PC-3 (cell line): ENCODE data around the gene CD4. TPM values are rescaled to one million over a fixed set of nuclear protein-coding genes. Genes with fewer than 3 reads are reported as not detected.

Source experiments
- ATAC-seq: fragments of 200-7000 bp; cut with Tn5 transposase; 2 replicates; pipeline ENCODE4 v1.9.1; 2020; ENCODE audit warnings: mild to moderate bottlenecking, moderate library complexity
- BruUV-seq: library from RNA; stranded (reverse); fragments of 400-500 nt; replicated peaks from 2 replicates; lab custom pipeline; 2021; lab: Mats Ljungman, UMichigan
- CTCF ChIA-PET: fragments of 300-600 bp; sonication (Branson Sonifier 250); formaldehyde crosslinking; loops from one replicate; lab custom pipeline; 2022; ENCODE audit warnings: antibody characterized with exemption; lab: Charles Lee
- POLR2A ChIA-PET: fragments of 300-600 bp; sonication (Branson Sonifier 250); formaldehyde crosslinking; loops from one replicate; lab custom pipeline; 2022; ENCODE audit warnings: antibody characterized with exemption; ENCODE audit not compliant: unreplicated experiment; lab: Charles Lee
- DNase-seq: peaks from one replicate; pipeline ENCODE4 v3.0.0-alpha.2; 2015
- H2AFZ ChIP-seq: fragments of 300-600 bp; sonication (generic); 2 replicates; pipeline ENCODE4 v1.6.0; 2016; ENCODE audit warnings: antibody characterized with exemption, low read length
- H3F3A ChIP-seq: fragments of 300-600 bp; sonication (generic); one replicate; pipeline ENCODE4 v1.6.0; 2017; ENCODE audit warnings: antibody characterized with exemption, low read length, control low read depth, mild to moderate bottlenecking; ENCODE audit not compliant: unreplicated experiment
- H3K27ac ChIP-seq: fragments of 300-600 bp; sonication (generic); 2 replicates; pipeline ENCODE4 v1.5.1; 2016; ENCODE audit warnings: mild to moderate bottlenecking, low read length
- H3K27me3 ChIP-seq: fragments of 300-600 bp; sonication (generic); 2 replicates; pipeline ENCODE4 v1.6.1; 2016; ENCODE audit warnings: low read length, mixed read lengths
- H3K36me3 ChIP-seq: fragments of 300-600 bp; sonication (generic); 2 replicates; pipeline ENCODE4 v1.6.1; 2016; ENCODE audit warnings: low read depth, mixed run types, low read length, mixed read lengths
- H3K4me1 ChIP-seq: fragments of 300-600 bp; sonication (generic); 2 replicates; pipeline ENCODE4 v1.5.1; 2016; ENCODE audit warnings: low read length; ENCODE audit not compliant: insufficient read depth
- H3K4me2 ChIP-seq: fragments of 300-600 bp; sonication (generic); 2 replicates; pipeline ENCODE4 v1.6.0; 2016; ENCODE audit warnings: low read length
- H3K4me3 ChIP-seq: fragments of 300-600 bp; sonication (generic); 2 replicates; pipeline ENCODE4 v1.5.1; 2016; ENCODE audit warnings: mild to moderate bottlenecking, low read length, mixed read lengths
- H3K79me2 ChIP-seq: fragments of 300-600 bp; sonication (generic); 2 replicates; pipeline ENCODE4 v1.6.1; 2017; ENCODE audit warnings: low read length, mixed read lengths
- H3K9ac ChIP-seq: fragments of 300-600 bp; sonication (generic); 2 replicates; pipeline ENCODE4 v1.6.0; 2016; ENCODE audit warnings: mild to moderate bottlenecking, low read length
- H3K9me2 ChIP-seq: fragments of 300-600 bp; sonication (generic); replicated peaks from 2 replicates; pipeline ENCODE4 v1.6.1; 2016; ENCODE audit warnings: mixed run types, low read length, mixed read lengths
- H3K9me3 ChIP-seq: fragments of 300-600 bp; sonication (generic); 2 replicates; pipeline ENCODE4 v1.6.1; 2016; ENCODE audit warnings: low read length, mixed read lengths
- H4K20me1 ChIP-seq: fragments of 300-600 bp; sonication (generic); 2 replicates; pipeline ENCODE4 v1.6.1; 2016; ENCODE audit warnings: low read length, mixed read lengths
- EZH2 ChIP-seq: fragments of 300-600 bp; sonication (generic); IDR thresholded peaks from one replicate; pipeline ENCODE4 v1.6.1; 2017; ENCODE audit warnings: antibody characterized with exemption, mild to moderate bottlenecking, low read length; ENCODE audit not compliant: unreplicated experiment
- EZH2phosphoT487 ChIP-seq: fragments of 300-600 bp; sonication (generic); IDR thresholded peaks from 2 replicates; pipeline ENCODE4 v1.6.1; 2018; ENCODE audit warnings: mild to moderate bottlenecking, antibody characterized with exemption, low read length, borderline replicate concordance
- intact Hi-C: fragments of 100-400 bp; cut with micrococcal nuclease; formaldehyde crosslinking; loops from 2 replicates; pipeline ENCODE4 v1.9.0; 2023
- total RNA-seq: library from RNA; depleted of rRNA; stranded (reverse); fragments of >200 nt; gene quantifications from 2 replicates; pipeline ENCODE4 v1.2.3, GENCODE V29; 2014
- TF ChIP-seq, protein P1 (sequence below): fragments of 300-600 bp; sonication (generic); conservative IDR thresholded peaks from 2 replicates; pipeline ENCODE4 v1.5.1; 2017; ENCODE audit warnings: antibody characterized with exemption, low read depth, mild to moderate bottlenecking, low read length

Gene CD4
- total RNA-seq, 1 experiment from 2014 or later: not detected

DNA sequence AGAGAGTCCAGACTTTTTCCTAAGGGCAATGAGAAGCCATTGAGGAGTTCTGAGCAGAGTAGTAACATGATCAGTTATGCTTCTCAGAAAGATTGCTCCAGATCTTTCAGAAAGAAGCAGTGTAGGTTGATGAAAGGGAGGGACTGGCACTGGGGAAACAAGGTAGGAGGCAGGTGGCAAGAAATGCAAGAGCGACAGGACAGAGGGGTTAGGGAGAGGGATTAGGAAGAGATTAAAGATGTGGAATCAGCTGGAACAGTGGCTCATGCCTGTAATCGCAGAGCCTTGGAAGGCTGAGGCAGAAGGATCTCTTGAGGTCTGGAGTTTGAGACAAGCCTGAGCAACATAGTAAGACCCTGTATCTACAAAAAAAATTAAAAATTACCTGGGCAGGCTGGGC, 58.3 kb downstream of the CD4 start:
- Histone ChIP-seq H3K36me3 (peaks cover 8% of the 10 kb centered on the region; the same call in 1 of the 2 replicates), H3K4me3 (no peak overlapping the region), H2AFZ (no peak overlapping the region), H3K9me3 (no peaks in the 10 kb centered on the region), H3K27me3 (no peaks in the 10 kb centered on the region), H3K79me2 (peaks cover 25% of the 10 kb centered on the region), H3F3A (no peaks in the 10 kb centered on the region), H3K27ac (no peak overlapping the region), H3K9me2 (no peaks in the 10 kb centered on the region), H3K4me2 (no peak overlapping the region), H4K20me1 (no peaks in the 10 kb centered on the region), H3K9ac (no peak overlapping the region), H3K4me1 (peaks cover 10% of the 10 kb centered on the region; the same call in 1 of the 2 replicates)
- no peak for DNase-seq
- TF ChIP-seq EZH2 (no peak), EZH2phosphoT487 (no peak)
- TF ChIP-seq, protein P1, sequence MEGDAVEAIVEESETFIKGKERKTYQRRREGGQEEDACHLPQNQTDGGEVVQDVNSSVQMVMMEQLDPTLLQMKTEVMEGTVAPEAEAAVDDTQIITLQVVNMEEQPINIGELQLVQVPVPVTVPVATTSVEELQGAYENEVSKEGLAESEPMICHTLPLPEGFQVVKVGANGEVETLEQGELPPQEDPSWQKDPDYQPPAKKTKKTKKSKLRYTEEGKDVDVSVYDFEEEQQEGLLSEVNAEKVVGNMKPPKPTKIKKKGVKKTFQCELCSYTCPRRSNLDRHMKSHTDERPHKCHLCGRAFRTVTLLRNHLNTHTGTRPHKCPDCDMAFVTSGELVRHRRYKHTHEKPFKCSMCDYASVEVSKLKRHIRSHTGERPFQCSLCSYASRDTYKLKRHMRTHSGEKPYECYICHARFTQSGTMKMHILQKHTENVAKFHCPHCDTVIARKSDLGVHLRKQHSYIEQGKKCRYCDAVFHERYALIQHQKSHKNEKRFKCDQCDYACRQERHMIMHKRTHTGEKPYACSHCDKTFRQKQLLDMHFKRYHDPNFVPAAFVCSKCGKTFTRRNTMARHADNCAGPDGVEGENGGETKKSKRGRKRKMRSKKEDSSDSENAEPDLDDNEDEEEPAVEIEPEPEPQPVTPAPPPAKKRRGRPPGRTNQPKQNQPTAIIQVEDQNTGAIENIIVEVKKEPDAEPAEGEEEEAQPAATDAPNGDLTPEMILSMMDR: no peak
- no TSS peak for BruUV-seq
- CTCF ChIA-PET: no interaction called here
- POLR2A ChIA-PET: no interaction called here
- intact Hi-C loops: no loop called here
- ATAC-seq: no peak

DNA sequence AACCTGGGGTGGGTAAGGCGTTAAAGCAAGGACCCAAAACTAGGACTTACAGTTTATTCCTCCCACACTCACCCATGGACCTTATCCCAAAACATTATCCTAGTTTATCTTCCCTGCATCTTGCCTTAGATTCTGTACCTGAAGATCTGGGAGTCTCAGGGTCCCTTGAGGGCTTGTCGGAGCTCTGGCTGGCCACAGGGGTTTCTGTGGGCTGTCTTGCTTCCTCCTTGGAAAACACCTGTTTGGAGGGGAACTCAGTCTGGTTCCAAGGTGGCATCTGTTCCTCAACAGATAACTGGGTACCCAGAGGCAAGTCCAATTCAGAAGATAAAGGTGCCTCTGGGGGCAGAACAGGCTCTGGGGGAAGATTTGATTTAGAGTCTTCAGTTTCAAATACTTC, 60.1 kb downstream of the CD4 start:
- POLR2A ChIA-PET: no interaction called here
- no peak for ATAC-seq
- no TSS peak for BruUV-seq
- Histone ChIP-seq H3K4me1 (peaks cover 23% of the 10 kb centered on the region), H3K79me2 (peaks cover 41% of the 10 kb centered on the region), H3K4me2 (peak overlapping the region; percentile 97), H3K9me2 (no peaks in the 10 kb centered on the region), H3F3A (no peaks in the 10 kb centered on the region), H3K4me3 (peak overlapping the region; percentile 86), H3K36me3 (peaks cover 8% of the 10 kb centered on the region; the same call in 1 of the 2 replicates), H3K9ac (no peak overlapping the region), H3K27ac (no peak overlapping the region), H2AFZ (no peak overlapping the region), H4K20me1 (no peaks in the 10 kb centered on the region), H3K27me3 (no peaks in the 10 kb centered on the region), H3K9me3 (no peaks in the 10 kb centered on the region)
- intact Hi-C loops: no loop called here
- TF ChIP-seq EZH2 (no peak), EZH2phosphoT487 (no peak)
- TF ChIP-seq, protein P1: no peak
- no peak for DNase-seq
- CTCF ChIA-PET: no interaction called here

DNA sequence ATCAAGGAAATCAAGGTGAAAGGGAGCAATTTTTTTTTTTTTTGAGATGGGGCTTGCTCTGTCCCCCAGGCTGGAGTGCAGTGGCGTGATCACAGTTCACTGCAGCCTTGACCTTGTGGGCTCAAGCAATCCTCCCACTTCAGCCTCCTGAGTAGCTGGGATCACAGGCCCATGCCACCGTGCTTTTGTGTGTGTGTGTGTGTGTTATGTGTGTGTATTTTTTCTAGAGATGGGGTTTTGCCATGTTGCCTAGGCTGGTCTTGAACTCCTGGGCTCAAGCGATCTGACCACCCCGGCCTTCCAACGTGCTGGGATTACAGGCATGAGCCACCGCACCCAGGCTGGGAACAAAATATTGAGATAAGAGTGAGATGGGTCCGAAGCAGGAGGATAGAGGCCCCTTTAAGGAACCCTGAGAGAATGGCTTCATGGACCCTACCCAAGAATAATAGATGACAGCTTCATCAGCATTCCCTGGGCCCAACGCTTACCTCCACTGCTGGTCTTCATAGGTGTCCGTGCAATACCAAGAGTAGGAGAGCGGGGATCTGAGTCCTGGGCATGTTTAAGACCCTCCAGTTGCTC, 60.7 kb downstream of the CD4 start:
- TF ChIP-seq, protein P1: no peak
- TF ChIP-seq EZH2phosphoT487: no peak
- no peak for TF ChIP-seq EZH2
- intact Hi-C loops: loop anchor here (5.0 kb wide), 2 partner anchors 98 to 157 kb away; partner anchors contain the start of gene MLF2
- H3K4me3 ChIP-seq: peak overlapping the region; percentile 86
- H2AFZ ChIP-seq: no peak overlapping the region
- H3K9me3 ChIP-seq: no peaks in the 10 kb centered on the region
- peaks cover 23% of the 10 kb centered on the region for H3K4me1 ChIP-seq
- BruUV-seq: no TSS peak
- no peaks in the 10 kb centered on the region for H3F3A ChIP-seq
- CTCF ChIA-PET: no interaction called here
- H4K20me1 ChIP-seq: no peaks in the 10 kb centered on the region
- H3K27ac ChIP-seq: no peak overlapping the region
- peaks cover 48% of the 10 kb centered on the region for H3K79me2 ChIP-seq
- no peaks in the 10 kb centered on the region for H3K27me3 ChIP-seq
- ATAC-seq (no peak), DNase-seq (no peak)
- no peaks in the 10 kb centered on the region for H3K9me2 ChIP-seq
- peak overlapping the region; percentile 79 for H3K9ac ChIP-seq
- peaks cover 11% of the 10 kb centered on the region; the same call in 1 of the 2 replicates for H3K36me3 ChIP-seq
- H3K4me2 ChIP-seq: peak overlapping the region; percentile 97
- POLR2A ChIA-PET: no interaction called here
